ENCODE results near the gene AAGAB. TPM values are rescaled to one million over a fixed set of nuclear protein-coding genes. Genes with fewer than 3 reads are reported as not detected.

The AAGAB gene
- total RNA-seq, 1 donor from 2014 or later: 60.5 TPM

- no peaks in the 10 kb centered on the region for H3K9me3 Mint-ChIP-seq (ENCODE audit: low read depth)
Observed at GRCh38 chr15:67174446-67174845, 80.0 kb downstream of the AAGAB start.

DNA sequence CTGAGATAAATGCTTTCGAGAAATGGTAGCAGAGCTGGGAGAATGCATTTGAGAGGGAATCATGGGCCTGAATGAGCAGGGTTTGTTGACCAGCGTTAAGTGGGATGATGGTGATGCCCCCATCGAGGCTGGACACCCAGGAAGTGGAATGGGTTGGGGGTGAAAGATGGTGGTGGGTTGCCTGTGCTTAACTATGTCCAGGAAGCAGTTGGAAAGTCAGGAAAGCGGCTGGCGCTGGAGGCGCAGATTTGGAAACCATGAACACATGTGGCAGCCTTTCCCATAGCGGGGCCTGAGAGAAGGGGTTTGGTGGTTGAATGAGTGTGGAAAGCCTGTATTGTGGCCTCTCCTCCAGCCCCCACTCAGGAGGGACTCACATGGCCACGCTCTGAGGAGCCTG is 80.7 kb downstream of the AAGAB start:
- Mint-ChIP-seq H3K4me3 (ENCODE audit: low read depth) (no peak overlapping the region), H3K36me3 (ENCODE audit: insufficient read depth) (peaks cover 28% of the 10 kb centered on the region), H3K9me3 (ENCODE audit: low read depth) (no peaks in the 10 kb centered on the region), H3K4me1 (ENCODE audit: low read depth) (peaks cover 11% of the 10 kb centered on the region), H3K27ac (peak overlapping the region; percentile 51), H3K27me3 (no peaks in the 10 kb centered on the region)
- TF ChIP-seq, protein P1, sequence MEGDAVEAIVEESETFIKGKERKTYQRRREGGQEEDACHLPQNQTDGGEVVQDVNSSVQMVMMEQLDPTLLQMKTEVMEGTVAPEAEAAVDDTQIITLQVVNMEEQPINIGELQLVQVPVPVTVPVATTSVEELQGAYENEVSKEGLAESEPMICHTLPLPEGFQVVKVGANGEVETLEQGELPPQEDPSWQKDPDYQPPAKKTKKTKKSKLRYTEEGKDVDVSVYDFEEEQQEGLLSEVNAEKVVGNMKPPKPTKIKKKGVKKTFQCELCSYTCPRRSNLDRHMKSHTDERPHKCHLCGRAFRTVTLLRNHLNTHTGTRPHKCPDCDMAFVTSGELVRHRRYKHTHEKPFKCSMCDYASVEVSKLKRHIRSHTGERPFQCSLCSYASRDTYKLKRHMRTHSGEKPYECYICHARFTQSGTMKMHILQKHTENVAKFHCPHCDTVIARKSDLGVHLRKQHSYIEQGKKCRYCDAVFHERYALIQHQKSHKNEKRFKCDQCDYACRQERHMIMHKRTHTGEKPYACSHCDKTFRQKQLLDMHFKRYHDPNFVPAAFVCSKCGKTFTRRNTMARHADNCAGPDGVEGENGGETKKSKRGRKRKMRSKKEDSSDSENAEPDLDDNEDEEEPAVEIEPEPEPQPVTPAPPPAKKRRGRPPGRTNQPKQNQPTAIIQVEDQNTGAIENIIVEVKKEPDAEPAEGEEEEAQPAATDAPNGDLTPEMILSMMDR (IDR thresholded peaks at IDR 0.05; ENCODE audit: unreplicated experiment): no peak
- no peak for DNase-seq (ENCODE audit: low spot score, unreplicated experiment)

More at GRCh38 chr15:67174446-67174845, 80.0 kb downstream of the AAGAB start:
- no peak for DNase-seq (ENCODE audit: low spot score, unreplicated experiment)
- peaks cover 12% of the 10 kb centered on the region for H3K4me1 Mint-ChIP-seq (ENCODE audit: low read depth)
- no peak overlapping the region for H3K27ac Mint-ChIP-seq
- TF ChIP-seq, protein P1 (IDR thresholded peaks at IDR 0.05; ENCODE audit: unreplicated experiment): no peak
- H3K4me3 Mint-ChIP-seq (ENCODE audit: low read depth): no peak overlapping the region
- H3K36me3 Mint-ChIP-seq (ENCODE audit: insufficient read depth): peaks cover 28% of the 10 kb centered on the region
- H3K27me3 Mint-ChIP-seq: no peaks in the 10 kb centered on the region

- TF ChIP-seq, protein P1 (IDR thresholded peaks at IDR 0.05; ENCODE audit: unreplicated experiment): no peak
- no peak for DNase-seq (ENCODE audit: low spot score, unreplicated experiment)
- Mint-ChIP-seq H3K4me3 (ENCODE audit: low read depth) (no peak overlapping the region), H3K36me3 (ENCODE audit: insufficient read depth) (peaks cover 30% of the 10 kb centered on the region), H3K9me3 (ENCODE audit: low read depth) (no peaks in the 10 kb centered on the region), H3K27ac (no peak overlapping the region), H3K4me1 (ENCODE audit: low read depth) (peaks cover 13% of the 10 kb centered on the region), H3K27me3 (no peaks in the 10 kb centered on the region)
Observed at GRCh38 chr15:67173005-67173404, 81.5 kb downstream of the AAGAB start.

DNA sequence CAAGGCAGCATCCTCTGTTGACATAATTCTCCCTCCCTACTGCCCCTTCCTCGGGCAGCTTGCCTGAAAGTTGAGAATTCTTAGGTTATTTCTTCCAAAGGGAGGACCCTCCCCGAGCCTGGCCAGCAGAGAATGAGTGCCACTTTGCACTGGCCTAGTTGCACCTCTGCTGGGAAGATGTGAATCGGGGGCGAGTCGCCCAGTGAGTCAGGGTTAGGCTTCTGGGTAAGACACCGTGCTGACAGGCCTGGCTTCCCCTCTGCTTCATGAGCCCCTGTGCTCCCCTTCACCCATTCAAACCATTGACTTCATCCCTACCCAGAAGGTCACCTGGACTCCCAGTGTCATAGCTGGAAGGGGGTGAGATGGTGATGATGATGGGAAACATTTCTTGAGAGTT is 82.3 kb downstream of the AAGAB start:
- DNase-seq (ENCODE audit: low spot score, unreplicated experiment): no peak
- TF ChIP-seq, protein P1 (IDR thresholded peaks at IDR 0.05; ENCODE audit: unreplicated experiment): no peak
- Mint-ChIP-seq H3K4me1 (ENCODE audit: low read depth) (peaks cover 19% of the 10 kb centered on the region), H3K36me3 (ENCODE audit: insufficient read depth) (peaks cover 32% of the 10 kb centered on the region), H3K9me3 (ENCODE audit: low read depth) (no peaks in the 10 kb centered on the region), H3K4me3 (ENCODE audit: low read depth) (no peak overlapping the region), H3K27me3 (no peaks in the 10 kb centered on the region), H3K27ac (no peak overlapping the region)

GRCh38 chr15:67171471-67171870 is 83.0 kb downstream of the AAGAB start:
- Mint-ChIP-seq H3K36me3 (ENCODE audit: insufficient read depth) (peaks cover 36% of the 10 kb centered on the region), H3K27ac (no peak overlapping the region), H3K4me1 (ENCODE audit: low read depth) (peaks cover 15% of the 10 kb centered on the region), H3K9me3 (ENCODE audit: low read depth) (no peaks in the 10 kb centered on the region), H3K27me3 (no peaks in the 10 kb centered on the region), H3K4me3 (ENCODE audit: low read depth) (no peak overlapping the region)
- TF ChIP-seq, protein P1 (IDR thresholded peaks at IDR 0.05; ENCODE audit: unreplicated experiment): no peak
- DNase-seq (ENCODE audit: low spot score, unreplicated experiment): no peak
